SH-SY5Y (cell line): Measurements from ENCODE around the gene FHAD1.

Source experiments
- GATA2 ChIP-seq: IDR thresholded peaks from 2 replicates; pipeline ENCODE4 v1.6.1; 2011; ENCODE audit warnings: mild to moderate bottlenecking, low read depth, low read length
- GATA3 ChIP-seq: IDR thresholded peaks from 2 replicates; pipeline ENCODE4 v1.6.1; 2011; ENCODE audit warnings: low read depth, mild to moderate bottlenecking, low read length, moderate library complexity

GRCh38 chr1:15423355-15424077, 176.5 kb downstream of the FHAD1 start:
- TF ChIP-seq GATA3 (no peak), GATA2 (no peak)
